ENCODE measurements around the gene LRRN2. TPM values are rescaled to one million over a fixed set of nuclear protein-coding genes. Genes with fewer than 3 reads are reported as not detected.

Gene LRRN2
- total RNA-seq, 1 experiment from 2014 or later, result 5.0 TPM

- ChIA-PET CTCF (no interaction called here), POLR2A (ENCODE audit: unreplicated experiment) (no interaction called here)
- intact Hi-C loops (cut with micrococcal nuclease), result no loop called here
- H3K4me3 ChIP-seq (ENCODE audit: low read length), result no peak overlapping the region
- no peaks in the 10 kb centered on the region for H3F3A ChIP-seq (ENCODE audit: low read length, unreplicated experiment)
- no peaks in the 10 kb centered on the region for H3K36me3 ChIP-seq (ENCODE audit: low read depth, low read length)
- no peak overlapping the region for H2AFZ ChIP-seq (ENCODE audit: low read length)
- TF ChIP-seq EZH2 (IDR thresholded peaks at IDR 0.05; ENCODE audit: low read length, unreplicated experiment) (no peak), CTCF (conservative IDR thresholded peaks at IDR 0.05; ENCODE audit: low read depth, low read length) (no peak), EZH2phosphoT487 (IDR thresholded peaks at IDR 0.05; ENCODE audit: borderline replicate concordance, low read length) (no peak)
- no TSS peak for BruUV-seq (replicated peaks)
- no peaks in the 10 kb centered on the region for H3K9me2 ChIP-seq (replicated peaks; ENCODE audit: low read length)
- ATAC-seq (no peak), DNase-seq (no peak)
- no peaks in the 10 kb centered on the region for H3K27me3 ChIP-seq (ENCODE audit: low read length)
- H3K9me3 ChIP-seq (ENCODE audit: low read length), result no peaks in the 10 kb centered on the region
- H3K4me2 ChIP-seq (ENCODE audit: low read length), result no peak overlapping the region
- no peaks in the 10 kb centered on the region for H3K4me1 ChIP-seq (ENCODE audit: insufficient read depth, low read length)
- no peaks in the 10 kb centered on the region for H3K79me2 ChIP-seq (ENCODE audit: low read length)
- H3K9ac ChIP-seq (ENCODE audit: low read length), result no peak overlapping the region
- no peak overlapping the region for H3K27ac ChIP-seq (ENCODE audit: low read length)
- no peaks in the 10 kb centered on the region for H4K20me1 ChIP-seq (ENCODE audit: low read length)
Observed at GRCh38 chr1:204602871-204603542, 82.5 kb downstream of the LRRN2 start.

DNA sequence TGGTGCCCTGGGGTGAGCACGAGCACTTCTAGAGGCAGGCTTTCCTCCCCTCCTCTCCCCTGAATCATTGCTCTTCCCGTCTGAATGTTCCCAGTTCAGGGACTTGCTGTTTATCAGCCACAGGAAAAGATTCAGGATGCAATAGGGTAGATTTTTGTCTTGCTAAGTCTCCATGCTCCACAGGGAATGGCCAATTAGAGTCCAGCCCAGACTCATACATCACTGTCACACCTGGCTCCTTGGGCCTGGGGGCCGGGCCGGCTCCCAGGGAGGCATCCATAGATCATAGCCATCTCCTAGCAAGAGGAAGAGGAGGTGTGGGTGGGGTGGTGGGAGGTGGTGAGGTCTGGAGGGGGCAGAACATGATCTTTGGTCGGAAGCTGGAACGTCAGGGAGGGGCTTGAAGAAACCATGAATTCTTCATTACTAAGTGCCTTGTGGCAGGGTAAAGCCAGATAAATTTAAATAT lies 83.4 kb downstream of the LRRN2 start:
- Histone ChIP-seq H3K9ac (ENCODE audit: low read length) (no peak overlapping the region), H3K36me3 (ENCODE audit: low read depth, low read length) (no peaks in the 10 kb centered on the region), H3F3A (ENCODE audit: low read length, unreplicated experiment) (no peaks in the 10 kb centered on the region), H3K9me3 (ENCODE audit: low read length) (no peaks in the 10 kb centered on the region), H3K4me2 (ENCODE audit: low read length) (no peak overlapping the region), H3K79me2 (ENCODE audit: low read length) (no peaks in the 10 kb centered on the region), H3K4me3 (ENCODE audit: low read length) (no peak overlapping the region), H3K9me2 (replicated peaks; ENCODE audit: low read length) (no peaks in the 10 kb centered on the region), H2AFZ (ENCODE audit: low read length) (no peak overlapping the region), H3K4me1 (ENCODE audit: insufficient read depth, low read length) (no peaks in the 10 kb centered on the region), H4K20me1 (ENCODE audit: low read length) (no peaks in the 10 kb centered on the region), H3K27ac (ENCODE audit: low read length) (no peak overlapping the region), H3K27me3 (ENCODE audit: low read length) (no peaks in the 10 kb centered on the region)
- CTCF ChIA-PET, result no interaction called here
- POLR2A ChIA-PET (ENCODE audit: unreplicated experiment), result no interaction called here
- no peak for TF ChIP-seq EZH2 (IDR thresholded peaks at IDR 0.05; ENCODE audit: low read length, unreplicated experiment)
- TF ChIP-seq CTCF (conservative IDR thresholded peaks at IDR 0.05; ENCODE audit: low read depth, low read length), result no peak
- TF ChIP-seq EZH2phosphoT487 (IDR thresholded peaks at IDR 0.05; ENCODE audit: borderline replicate concordance, low read length), result no peak
- BruUV-seq (replicated peaks), result no TSS peak
- intact Hi-C loops (cut with micrococcal nuclease), result no loop called here
- DNase-seq (no peak), ATAC-seq (no peak)

GRCh38 chr1:204600968-204601367 lies 84.6 kb downstream of the LRRN2 start:
- POLR2A ChIA-PET (ENCODE audit: unreplicated experiment), result no interaction called here
- TF ChIP-seq CTCF (conservative IDR thresholded peaks at IDR 0.05; ENCODE audit: low read depth, low read length) (peak; percentile 48), EZH2phosphoT487 (IDR thresholded peaks at IDR 0.05; ENCODE audit: borderline replicate concordance, low read length) (no peak)
- Histone ChIP-seq H3K79me2 (ENCODE audit: low read length) (no peaks in the 10 kb centered on the region), H3K4me2 (ENCODE audit: low read length) (no peak overlapping the region), H3K36me3 (ENCODE audit: low read depth, low read length) (no peaks in the 10 kb centered on the region), H2AFZ (ENCODE audit: low read length) (no peak overlapping the region), H3K9me3 (ENCODE audit: low read length) (no peaks in the 10 kb centered on the region), H3K4me3 (ENCODE audit: low read length) (no peak overlapping the region), H3K4me1 (ENCODE audit: insufficient read depth, low read length) (no peaks in the 10 kb centered on the region), H3F3A (ENCODE audit: low read length, unreplicated experiment) (no peaks in the 10 kb centered on the region), H3K9ac (ENCODE audit: low read length) (no peak overlapping the region), H3K27ac (ENCODE audit: low read length) (no peak overlapping the region), H4K20me1 (ENCODE audit: low read length) (no peaks in the 10 kb centered on the region), H3K9me2 (replicated peaks; ENCODE audit: low read length) (no peaks in the 10 kb centered on the region), H3K27me3 (ENCODE audit: low read length) (no peaks in the 10 kb centered on the region)
- CTCF ChIA-PET, result no interaction called here
- no peak for DNase-seq
- BruUV-seq (replicated peaks), result no TSS peak
- ATAC-seq, result peak; percentile 49
- intact Hi-C loops (cut with micrococcal nuclease), result no loop called here
